NCI-H2029 (cell line): ENCODE measurements around the gene VSTM5.
"Not testable (repeated sequence)": the region's sequence is repeated elsewhere in the genome, so short reads cannot be mapped to it uniquely, and the experiment has no call there.

Experiments used
- DNase-seq: peaks from one replicate; lab custom pipeline; 2025; lab: John Stamatoyannopoulos, UW

Gene VSTM5

DNA sequence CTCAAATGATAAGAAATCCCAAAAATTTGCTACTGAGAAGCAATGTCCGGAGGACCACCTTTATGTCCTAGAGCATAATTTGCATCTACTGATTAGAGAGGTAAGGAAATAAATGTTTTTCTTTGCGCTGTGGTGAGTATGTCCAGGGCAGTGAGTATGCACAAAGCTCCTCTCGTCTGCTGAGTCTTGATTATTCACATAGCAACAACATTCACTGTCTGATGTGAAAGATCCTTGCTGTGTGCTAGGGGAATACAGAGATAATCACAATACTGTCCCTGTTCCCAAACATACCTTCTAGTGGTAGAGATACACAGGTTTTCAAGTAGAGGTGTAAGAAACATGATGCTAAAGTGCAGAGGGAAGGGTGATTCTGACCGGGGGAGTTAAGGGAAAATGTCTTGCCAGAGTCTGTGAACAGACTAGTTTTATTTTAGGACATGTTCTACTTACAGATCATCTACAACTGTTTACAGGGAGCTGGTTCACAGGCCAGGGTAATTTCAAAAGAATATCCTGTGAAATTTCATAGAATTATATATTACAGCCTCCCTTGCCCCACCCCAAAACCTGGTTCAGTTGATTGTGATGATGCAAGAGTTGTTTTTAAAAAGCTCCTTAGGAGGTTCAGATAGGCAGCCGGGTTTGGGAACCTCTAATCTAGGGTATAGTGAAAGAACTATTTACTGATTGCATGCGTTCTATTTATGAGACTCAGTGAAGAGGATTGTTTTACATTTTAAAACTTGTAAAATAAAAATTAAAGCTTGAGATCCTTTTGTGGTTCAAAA, 53.8 kb downstream of the VSTM5 start:
- no peak for DNase-seq

DNA sequence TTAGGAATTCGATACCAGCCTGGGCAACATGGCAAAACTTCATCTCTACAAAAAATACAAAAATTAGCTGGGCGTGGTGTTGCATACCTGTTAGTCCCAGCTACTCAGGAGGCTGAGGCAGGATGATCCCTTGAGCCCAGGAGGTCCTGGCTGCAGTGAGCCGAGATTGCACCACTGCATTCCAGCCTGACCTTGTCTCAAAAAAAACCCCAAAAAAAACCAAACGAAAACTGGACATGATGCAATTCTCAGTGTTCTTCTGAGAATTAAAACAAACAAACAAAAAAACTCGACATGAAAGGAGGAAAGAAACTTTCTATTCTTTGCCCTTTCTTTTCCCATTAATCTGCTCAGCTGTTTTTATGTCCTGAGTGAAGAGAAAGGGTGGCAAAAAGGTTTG, 58.9 kb downstream of the VSTM5 start:
- DNase-seq, result no peak

DNA sequence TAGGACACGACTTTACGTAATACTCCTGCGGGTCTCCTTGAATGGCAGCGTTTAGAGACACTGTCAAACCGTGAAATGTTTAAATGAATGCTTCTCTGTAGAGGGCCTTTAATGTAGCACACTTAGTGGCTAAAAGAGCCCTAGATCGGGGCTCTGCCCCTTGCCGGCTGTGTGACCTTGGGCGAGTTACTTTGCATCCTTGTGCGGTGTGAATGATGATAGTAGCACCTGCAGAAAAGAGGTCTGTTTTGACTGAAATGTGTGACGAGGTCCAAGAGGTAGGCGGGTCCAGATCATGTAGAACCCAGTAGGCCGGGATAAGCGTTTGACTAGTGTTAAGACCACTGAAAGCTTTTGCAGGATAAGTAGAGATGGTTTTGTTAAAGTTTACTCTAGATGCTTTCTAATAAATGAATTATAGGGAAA, 65.5 kb downstream of the VSTM5 start:
- DNase-seq, result peak; percentile 47

GRCh38 chr11:93784145-93784934, 66.1 kb downstream of the VSTM5 start, which contains the start of gene MED17:
TSS of gene MED17 (plus strand) at chr11:93784282. CDS start at chr11:93784514, 232 bp downstream.
- DNase-seq, result peak; percentile 94

DNA sequence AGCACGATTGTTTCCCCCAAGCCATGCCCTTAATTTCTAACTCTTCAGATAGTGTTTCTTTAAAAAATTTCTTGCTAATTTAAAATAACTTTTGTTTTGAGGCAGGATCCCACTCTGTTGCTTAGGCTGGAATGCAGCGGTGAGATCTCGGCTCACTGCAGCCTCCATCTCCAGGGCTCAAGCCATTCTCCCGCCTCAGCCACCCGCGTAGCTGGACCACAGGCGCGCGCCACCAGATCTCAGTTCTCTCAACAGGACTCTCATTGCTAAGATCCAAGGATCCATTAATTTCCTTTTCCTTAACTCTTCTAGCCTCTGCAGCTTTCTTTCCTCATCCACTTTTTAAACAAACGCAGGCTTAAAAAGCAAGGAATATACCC, 66.7 kb downstream of the VSTM5 start:
- DNase-seq, result no peak

DNA sequence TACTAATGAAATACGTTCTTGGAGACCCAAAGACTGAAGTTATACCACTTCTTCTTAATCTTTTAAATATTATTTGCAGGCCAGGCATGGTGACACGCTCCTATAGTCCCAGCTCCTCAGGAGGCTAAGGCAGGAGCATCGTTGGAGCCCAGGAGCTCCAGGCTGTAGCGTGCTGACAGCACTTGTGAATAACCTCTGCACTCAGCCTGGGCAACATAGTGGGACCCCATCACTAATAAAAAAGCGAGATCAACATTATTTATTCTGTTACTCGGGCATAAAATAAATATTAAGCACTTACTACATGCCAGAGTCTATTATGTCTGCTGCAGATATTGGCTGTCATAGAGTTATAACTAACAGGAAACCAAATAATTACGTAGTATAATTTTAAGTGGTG, 67.1 kb downstream of the VSTM5 start:
- no peak for DNase-seq

DNA sequence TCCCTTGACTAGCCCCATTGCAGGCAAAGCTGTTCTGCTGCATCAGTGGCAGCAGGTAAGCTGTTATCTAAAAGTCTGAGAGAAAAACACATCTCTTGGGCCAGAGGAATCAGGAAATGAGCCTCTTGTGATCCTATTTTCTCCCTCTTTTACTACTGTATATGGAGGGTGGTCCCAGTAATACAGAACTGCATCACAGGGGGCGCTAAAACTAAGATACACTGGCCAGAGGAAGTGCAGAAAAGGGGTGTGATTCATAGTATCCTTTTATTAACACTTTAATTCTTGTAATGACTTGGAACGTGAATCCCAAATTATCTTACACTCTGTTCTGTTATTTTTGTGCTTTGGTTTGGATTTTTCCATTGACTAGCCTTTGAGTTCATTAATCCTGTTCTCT, 75.1 kb downstream of the VSTM5 start:
- DNase-seq, result no peak

GRCh38 chr11:93774560-93774959, 75.9 kb downstream of the VSTM5 start:
- not testable (repeated sequence) for DNase-seq

DNA sequence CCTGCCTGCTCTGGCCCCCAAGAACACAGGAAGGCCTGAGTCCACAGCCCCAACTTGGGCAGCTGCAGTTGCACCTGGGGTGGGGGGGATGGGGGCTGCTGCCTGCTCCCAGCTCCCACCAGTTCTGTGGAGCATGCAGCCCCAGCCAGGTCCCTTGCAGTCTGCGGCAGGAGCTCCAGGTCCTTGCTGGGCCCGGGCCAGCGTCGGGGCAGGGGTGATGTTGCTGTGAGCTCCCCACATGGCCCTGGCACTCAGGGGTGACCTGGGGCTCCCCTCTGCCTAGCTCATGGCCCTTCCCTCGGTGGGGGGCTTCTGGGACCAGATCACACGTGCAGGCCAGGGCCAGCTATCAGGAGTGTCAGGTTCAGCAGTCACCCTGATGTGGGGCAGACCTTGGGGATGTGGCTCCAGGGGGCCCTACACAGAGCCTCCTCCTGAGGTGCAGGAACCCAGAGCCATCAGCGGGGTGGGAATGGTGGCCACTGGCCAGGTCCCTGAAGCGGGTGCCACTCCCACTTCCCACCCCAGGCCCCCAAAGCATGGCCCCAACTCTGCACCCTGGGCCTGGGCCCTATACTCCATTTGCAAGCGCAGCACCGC, 76.7 kb downstream of the VSTM5 start:
- no peak for DNase-seq

DNA sequence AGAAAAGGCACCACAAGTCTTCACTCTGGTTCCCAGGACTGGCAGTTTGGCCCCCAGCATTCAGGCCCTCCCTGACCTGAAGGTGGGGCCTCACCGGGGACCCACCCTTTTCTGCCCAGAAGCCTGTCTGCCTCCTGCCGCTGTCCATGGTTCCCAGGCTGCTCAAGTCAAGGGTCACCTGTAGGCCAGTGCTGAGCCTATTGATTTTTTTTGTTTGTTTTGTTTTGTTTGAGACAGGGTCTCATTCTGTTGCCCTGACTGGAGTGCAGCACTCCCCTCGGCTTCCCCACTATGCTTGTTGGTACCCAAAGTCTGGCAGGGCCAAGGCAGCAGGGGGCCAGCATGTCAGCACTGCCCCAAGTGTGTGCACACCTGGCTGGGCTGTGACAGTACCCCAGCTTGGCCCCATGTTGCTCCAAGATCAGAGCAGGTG, 77.4 kb downstream of the VSTM5 start:
- DNase-seq, result no peak

DNA sequence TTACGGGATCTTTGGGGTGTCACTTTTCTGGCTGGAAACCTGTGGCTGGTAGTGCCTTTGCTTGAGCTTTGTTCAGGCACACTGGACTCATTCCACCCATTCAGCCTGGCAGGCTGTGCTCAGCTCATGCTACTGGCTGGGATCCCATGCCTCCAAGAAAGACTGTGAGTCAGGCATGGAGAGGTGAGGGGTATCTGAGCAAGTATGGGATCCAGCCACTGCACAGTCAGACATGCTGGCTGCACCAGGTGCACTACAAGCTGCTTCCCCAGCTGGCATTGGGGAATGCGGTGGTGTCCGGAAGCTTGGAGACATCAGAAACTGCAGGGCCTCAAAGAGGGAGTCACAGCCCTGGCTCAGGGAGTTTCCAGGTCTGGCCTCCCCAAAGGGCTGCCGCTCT, 78.3 kb downstream of the VSTM5 start:
- no peak for DNase-seq

GRCh38 chr11:93770160-93770559, 80.3 kb downstream of the VSTM5 start:
- DNase-seq, result no peak
